T1000 (cell line): ENCODE data around the gene KRT38.
"Not testable (repeated sequence)": the region's sequence is repeated elsewhere in the genome, so short reads cannot be mapped to it uniquely, and the experiment has no call there.

Experiments used
- DNase-seq: peaks from one replicate; lab custom pipeline; 2025; ENCODE audit warnings: mixed read lengths; lab: John Stamatoyannopoulos, UW

The KRT38 gene

GRCh38 chr17:41462705-41463104 is 21.9 kb upstream of the KRT38 start:
- DNase-seq = no peak

GRCh38 chr17:41457676-41458075 is 16.9 kb upstream of the KRT38 start:
- no peak for DNase-seq

DNA sequence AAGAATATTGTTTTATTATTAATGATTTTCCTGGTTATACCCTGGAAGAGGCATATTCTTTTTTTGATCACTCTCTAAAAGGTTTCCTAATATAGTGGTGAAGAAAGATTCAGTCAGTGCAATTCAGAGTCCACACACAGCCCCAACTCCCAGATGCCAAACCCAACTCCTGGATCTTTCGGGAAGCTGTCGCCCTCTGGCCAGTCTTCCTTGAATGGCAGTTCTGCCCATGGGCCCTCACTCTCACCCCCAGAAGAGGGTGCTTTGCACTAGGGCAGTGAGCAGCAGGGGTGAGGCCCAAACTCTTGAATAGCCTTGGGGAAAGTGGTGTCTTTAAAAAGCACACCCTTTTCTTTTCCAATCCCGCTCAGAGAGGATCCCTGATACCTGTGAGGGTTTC is 15.4 kb upstream of the KRT38 start:
- no peak for DNase-seq

DNA sequence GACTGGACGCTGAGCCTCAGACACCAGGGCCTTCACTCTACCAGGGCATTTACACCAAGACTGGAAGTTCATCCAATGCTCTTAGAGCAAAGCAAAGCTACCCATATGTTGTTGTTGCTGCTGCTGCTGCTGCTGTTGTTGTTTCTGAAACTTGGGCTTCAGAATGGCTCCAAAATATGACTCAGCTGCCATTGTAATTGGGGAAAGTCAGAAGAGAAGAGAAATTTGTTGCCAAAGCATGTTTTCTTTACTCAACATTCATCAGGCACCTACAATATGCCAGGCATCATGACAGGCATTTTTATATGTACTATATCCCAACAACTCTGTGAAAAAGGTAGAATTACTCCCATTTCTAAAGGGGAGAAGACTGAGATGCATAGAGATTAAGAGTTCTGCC is 14.5 kb upstream of the KRT38 start:
- no peak for DNase-seq

- DNase-seq = no peak
Measured at GRCh38 chr17:41453066-41453465, 12.3 kb upstream of the KRT38 start.

GRCh38 chr17:41452281-41452680 is 11.5 kb upstream of the KRT38 start:
- DNase-seq = no peak

DNA sequence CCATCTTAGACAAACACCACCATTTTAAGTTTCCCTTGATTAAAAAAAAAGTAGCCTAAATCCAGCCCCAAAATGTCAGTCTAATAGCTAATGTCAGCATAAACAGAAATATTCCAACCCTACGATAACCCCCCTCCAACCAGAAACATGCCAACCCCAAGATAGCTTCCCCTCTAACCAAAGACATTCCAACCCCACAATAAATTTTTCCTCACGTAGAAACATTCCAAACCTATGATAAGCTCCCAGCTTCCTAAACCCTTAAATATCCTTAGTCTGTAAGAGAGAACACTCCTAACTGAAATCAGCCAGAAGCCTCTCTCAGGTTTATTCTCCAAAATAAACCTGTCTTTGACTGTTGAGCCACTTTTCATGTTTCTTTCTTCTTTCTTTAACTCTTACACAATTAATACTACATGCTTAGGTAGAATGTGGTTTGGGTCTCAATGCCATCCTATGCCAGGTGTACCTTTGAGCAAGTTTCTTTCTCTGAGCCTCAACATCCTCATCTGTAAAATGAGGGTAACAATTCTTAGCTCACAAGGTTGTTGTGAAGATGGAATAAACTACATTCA is 10.5 kb upstream of the KRT38 start:
- no peak for DNase-seq

- no peak for DNase-seq
Measured at GRCh38 chr17:41449008-41449407, 8.2 kb upstream of the KRT38 start.

DNA sequence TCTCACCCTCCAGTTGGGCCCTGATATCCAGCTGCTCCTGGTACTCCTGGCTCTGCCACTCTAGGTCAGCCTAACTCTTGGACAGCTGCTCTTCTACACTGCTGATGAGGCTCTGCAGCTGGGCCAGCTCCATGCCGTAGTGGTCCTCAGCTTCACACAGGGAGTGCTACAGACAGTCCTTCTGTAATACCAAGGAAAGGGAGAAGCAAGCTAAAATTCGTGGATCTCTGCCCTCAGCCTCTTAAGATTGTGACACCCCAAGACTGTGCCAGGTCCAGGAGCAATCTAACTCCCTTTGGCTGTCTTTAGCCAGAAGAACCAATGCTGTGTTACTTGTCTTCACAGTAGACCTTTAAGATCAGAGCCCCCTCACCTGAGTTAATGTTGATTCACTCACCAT is 7.7 kb upstream of the KRT38 start:
- DNase-seq = no peak

DNA sequence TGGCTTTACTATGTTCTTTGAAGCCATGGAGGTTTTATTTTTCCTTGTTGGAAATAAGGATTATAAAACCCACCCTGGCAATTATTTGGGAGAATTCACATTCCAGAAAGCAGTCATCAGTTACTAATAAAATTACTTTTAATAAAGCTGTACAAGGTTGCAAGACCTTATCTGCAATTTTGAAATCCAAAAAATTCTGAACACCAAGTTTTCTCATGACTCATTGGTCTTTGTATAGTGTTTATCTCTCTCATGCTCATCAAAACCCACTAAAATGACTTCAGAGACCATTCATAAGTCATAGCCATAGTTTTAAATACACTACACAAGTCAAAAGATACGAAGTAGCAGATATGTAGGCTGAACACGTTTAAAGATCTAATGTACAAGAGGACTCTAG is 6.0 kb upstream of the KRT38 start:
- DNase-seq = no peak

DNA sequence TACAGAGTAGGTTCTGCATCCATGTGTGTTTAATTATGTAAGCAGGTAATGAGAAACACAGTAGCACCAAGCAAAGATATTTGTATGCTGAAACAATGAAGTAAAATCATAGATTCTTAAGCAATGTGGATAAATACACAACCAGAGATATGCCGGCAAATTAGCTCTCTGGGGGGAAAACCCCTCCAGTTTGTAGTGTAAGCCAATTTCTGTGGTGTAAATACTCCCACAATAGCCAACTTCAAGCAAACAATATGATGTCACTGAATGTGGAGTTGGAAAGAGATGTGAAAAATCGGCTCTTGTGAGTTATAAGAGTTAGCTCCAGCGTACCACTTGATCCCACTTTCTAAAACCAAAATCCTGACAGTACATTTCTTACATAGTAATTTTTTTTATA is 3.9 kb upstream of the KRT38 start:
- no peak for DNase-seq

DNA sequence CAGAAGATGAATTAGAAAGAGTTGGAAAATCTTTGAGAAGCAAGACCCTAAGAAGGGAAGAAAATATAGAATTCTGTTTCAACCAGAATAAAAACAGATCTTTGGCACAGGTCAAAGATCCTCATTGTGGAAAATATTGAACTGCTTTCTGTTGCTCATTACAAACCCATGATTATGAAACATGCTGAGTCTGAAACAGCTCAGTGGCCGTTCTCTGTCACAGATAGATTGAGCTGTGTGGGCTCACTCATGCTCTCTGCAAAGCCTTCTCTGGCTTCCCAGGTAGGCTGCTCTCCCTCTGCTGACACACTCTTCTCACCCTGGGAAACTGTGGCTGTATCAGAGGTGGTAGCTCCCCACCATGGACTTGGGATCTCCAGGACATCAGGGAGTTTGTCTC is 3.4 kb upstream of the KRT38 start:
- no peak for DNase-seq

DNA sequence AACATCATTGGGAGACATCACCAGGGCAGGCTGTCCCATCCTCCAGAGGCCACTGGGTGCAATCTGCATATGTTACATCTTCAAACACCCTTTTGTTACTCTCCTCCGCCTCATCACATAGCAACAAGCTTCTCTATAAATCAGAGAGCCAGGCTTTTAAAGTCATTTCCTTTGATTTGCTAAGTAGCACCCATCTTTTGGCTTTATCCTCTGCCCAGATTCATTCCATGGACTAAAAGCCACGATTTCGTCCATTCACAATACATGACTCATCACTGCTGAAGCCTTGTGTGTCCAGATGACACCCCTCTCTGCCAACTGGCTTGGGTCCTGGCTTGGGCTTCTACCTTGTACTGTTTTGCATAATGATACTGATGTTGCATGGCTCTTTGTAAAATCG is 2.0 kb upstream of the KRT38 start:
- no peak for DNase-seq

GRCh38 chr17:41439375-41439774 is 1.4 kb downstream of the KRT38 start:
- DNase-seq = no peak

DNA sequence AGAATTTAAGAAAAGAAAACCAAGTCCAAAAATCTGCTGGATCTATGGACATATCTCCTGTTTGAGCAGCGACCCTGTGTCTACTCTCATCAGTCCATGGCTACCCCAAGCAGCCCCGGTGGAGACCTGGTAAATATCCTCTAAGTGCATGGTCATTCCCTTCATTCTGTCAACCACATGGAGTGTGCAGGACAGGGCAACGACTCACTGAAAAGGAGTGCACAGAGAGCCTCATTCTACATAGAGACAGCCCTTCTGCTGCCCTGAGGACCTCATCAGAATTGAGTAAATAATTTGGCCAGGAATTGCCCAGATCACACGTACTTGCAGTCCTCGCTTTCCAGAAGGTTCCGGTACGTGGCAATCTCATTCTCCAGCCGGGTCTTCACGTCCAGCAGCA is 3.0 kb downstream of the KRT38 start:
- DNase-seq = no peak

- DNase-seq = no peak
Measured at GRCh38 chr17:41437254-41437653, 3.5 kb downstream of the KRT38 start.

DNA sequence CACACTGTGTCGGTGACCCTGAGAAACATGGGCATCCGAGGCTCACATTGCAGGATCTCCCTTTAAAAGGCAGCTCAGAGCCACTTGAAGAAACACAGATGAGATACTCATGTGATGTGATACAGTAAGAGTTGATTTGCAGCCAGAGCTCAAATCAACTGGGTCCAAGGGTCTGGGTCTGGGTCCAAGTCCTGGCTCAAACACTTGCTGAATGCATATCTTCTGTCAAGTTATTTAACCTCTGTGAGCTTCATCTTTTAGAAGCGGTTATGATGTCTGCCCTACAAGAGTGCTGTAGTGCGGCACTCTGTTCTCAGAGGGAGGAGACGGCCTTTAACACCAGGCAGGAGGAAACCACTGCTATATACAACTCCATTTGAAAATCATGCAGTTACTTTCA is 6.4 kb downstream of the KRT38 start:
- no peak for DNase-seq

DNA sequence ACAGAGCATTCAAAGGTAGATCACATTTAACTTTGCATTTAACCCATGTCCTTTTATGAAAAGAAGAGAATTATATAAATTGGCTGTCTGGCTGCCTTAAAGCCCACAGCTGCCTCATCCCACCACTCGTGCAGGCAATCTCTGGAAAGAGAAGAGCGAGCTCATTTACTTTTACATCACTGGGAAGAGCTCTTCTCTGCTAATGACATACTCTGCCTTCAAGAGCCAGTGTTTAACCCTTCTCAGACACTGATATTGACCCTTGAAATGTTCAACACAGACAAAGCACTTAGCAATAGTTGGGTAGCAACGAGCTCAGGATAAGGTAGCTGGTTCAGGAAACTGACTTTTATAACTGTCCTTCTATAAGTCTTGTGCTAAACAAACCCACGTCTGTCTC is 6.8 kb downstream of the KRT38 start:
- no peak for DNase-seq

DNA sequence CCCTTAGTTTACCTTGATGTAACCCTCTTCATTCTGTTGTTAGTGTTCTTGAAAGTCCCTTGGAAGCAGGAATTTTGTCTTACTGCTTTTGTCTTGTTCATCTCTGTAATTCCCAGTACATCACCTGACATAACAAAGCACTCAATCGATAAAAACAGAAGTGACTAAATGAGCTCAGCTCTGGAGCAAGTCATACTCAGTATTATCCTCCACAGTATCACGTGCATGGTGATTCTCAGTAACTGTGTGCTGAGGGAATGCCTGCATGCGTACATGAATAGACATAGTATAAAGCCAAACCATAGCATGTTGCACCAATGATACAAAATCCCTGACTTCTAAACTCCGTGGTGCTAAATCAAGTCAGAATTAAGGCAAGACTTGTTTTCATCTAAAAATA is 7.2 kb downstream of the KRT38 start:
- no peak for DNase-seq

GRCh38 chr17:41430376-41430775 is 10.4 kb downstream of the KRT38 start:
- DNase-seq = not testable (repeated sequence)

- no peak for DNase-seq
Measured at GRCh38 chr17:41429667-41430066, 11.1 kb downstream of the KRT38 start.

DNA sequence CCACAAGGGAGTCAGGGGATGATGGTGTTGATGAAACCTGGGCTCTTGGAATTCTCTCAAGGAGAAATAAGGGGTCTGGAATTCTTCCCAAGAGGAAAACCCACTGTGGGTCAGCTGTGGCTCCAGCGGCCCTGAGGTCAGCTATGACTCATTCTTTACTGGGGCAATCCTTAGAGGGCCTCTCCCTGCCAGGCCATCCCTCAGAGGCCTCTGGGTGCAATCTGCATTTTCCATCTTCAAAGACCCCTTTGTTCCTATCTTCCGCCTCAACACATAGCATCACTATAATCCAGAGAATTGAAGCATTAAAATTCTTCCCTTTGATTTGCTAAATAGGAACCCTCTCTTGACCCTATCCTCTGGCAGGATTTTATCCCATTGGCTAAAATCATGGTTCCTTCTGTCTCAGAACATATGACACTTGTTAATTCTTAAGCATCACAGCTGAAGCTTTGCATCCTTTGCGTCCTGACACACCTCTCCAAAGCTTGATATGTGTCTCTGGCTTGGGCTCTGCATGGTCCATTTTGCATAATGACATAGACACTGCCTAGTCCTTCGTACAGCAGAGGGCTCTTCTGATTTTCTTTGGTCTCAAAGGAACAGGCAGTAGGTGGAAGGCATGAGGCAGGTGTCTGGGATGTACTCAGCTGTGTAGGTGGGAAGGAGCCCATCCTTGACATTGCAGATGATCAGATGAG is 12.0 kb downstream of the KRT38 start:
- DNase-seq = peak; percentile 14

GRCh38 chr17:41424111-41424635 is 16.6 kb downstream of the KRT38 start, which contains the start of gene KRT37:
TSS of gene KRT37 (minus strand) at chr17:41424585. CDS start at chr17:41424523, 62 bp downstream.
- DNase-seq = no peak

DNA sequence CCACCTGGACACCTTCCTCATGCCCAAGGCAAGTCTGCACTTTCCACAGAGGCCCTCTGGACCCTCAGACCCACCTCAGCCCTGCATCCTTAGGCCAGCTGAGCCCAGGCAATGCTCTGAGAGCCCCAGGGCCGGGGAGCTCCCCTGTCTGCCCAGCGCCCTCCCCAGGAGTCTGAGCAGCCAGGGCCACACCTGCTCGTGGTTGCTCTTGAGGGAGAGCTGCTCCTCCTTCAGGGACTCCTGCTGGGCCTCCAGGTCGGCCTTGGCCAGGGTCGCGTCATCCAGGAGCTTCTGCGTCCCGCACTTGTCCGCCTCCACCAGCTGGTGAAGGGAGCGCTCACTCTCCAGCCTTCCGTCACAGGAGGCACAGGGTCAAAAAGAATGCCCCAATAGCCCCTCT is 18.2 kb downstream of the KRT38 start:
- DNase-seq = not testable (repeated sequence)
